BJ (cell line): ENCODE results near the gene OOSP3. TPM values are rescaled to one million over a fixed set of nuclear protein-coding genes. Genes with fewer than 3 reads are reported as not detected.

ENCODE experiments used
- CTCF ChIA-PET: fragments of 350-600 bp; formaldehyde crosslinking; extraction: SDS; loops from one replicate; lab custom pipeline; 2021; ENCODE audit warnings: antibody characterized with exemption, inconsistent platforms; lab: Yijun Ruan, JAX
- POLR2A ChIA-PET: fragments of 300-600 bp; sonication (Branson Sonifier 250); formaldehyde crosslinking; extraction: SDS; loops from one replicate; lab custom pipeline; 2021; ENCODE audit warnings: antibody characterized with exemption; lab: Charles Lee
- DNase-seq: peaks from one replicate; pipeline ENCODE4 v3.0.0-alpha.2; 2011; ENCODE audit warnings: low read depth
- H3K27me3 ChIP-seq: 2 replicates; pipeline ENCODE4 v1.6.0; 2011; ENCODE audit warnings: low read length; ENCODE audit not compliant: control insufficient read depth, insufficient read depth
- H3K36me3 ChIP-seq: 2 replicates; pipeline ENCODE4 v1.5.1; 2011; ENCODE audit warnings: low read length; ENCODE audit not compliant: control insufficient read depth, insufficient read depth
- H3K4me3 ChIP-seq: 2 replicates; pipeline ENCODE4 v1.5.1; 2011; ENCODE audit warnings: low read depth, mild to moderate bottlenecking, control low read depth, low read length
- polyA minus RNA-seq: library from RNA; depleted of rRNA, polyadenylated mRNA; stranded (reverse); fragments of >200 nt; gene quantifications from 2 replicates; pipeline ENCODE4 v1.2.3, GENCODE V29; 2011; rRNA and poly(A)+ RNA removed
- polyA plus RNA-seq: library from polyadenylated mRNA; depleted of rRNA; stranded (reverse); fragments of >200 nt; gene quantifications from 2 replicates; pipeline ENCODE4 v1.2.3, GENCODE V29; 2011; rRNA removed
- TF ChIP-seq, protein P1 (sequence below): IDR thresholded peaks from 2 replicates; pipeline ENCODE4 v1.5.1; 2011; ENCODE audit warnings: low read depth, mild to moderate bottlenecking, control low read depth, inconsistent platforms, low read length, moderate library complexity; ENCODE audit not compliant: insufficient read depth

Gene OOSP3, protein sequence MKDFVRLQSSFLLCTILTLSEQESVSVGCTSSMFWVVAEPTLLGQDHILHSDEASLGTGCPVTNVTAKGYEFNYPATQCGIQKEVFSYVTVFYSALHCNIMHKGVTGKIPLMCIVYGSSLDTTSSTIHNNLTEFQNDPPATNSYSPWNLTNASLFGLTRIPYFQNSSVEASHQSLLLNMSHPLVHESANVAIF
- polyA plus RNA-seq (not detected in 2 replicates), polyA minus RNA-seq (not detected in 2 replicates)

DNA sequence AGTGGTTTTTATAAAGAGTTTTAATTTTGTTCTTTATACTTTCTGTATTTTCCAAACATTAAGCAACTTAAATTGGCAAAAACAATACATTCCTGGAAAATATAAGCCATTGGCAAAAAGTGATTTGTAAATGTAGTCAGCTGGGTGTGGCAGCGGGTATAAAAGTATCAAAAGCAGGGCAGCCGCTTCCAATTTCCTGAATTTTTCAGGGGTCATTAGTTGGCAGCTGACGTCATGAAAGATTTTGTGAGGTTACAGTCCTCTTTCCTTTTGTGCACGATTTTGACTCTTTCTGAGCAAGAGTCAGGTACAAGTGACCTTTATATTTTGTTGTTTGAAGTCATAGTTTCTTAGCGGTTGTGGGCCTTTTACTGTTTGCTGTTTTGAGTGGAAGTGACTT lies at the start of gene OOSP3:
TSS of gene OOSP3 (plus strand) at position 208 of the 400 bp plus-strand sequence. CDS start at position 235, 27 bp downstream.
- POLR2A ChIA-PET, result no interaction called here
- DNase-seq, result no peak
- Histone ChIP-seq H3K27me3 (no peaks in the 10 kb centered on the region), H3K4me3 (no peak within 1 kb of the TSS), H3K36me3 (no peaks in the 10 kb centered on the region)
- CTCF ChIA-PET, result no interaction called here
- TF ChIP-seq, protein P1, sequence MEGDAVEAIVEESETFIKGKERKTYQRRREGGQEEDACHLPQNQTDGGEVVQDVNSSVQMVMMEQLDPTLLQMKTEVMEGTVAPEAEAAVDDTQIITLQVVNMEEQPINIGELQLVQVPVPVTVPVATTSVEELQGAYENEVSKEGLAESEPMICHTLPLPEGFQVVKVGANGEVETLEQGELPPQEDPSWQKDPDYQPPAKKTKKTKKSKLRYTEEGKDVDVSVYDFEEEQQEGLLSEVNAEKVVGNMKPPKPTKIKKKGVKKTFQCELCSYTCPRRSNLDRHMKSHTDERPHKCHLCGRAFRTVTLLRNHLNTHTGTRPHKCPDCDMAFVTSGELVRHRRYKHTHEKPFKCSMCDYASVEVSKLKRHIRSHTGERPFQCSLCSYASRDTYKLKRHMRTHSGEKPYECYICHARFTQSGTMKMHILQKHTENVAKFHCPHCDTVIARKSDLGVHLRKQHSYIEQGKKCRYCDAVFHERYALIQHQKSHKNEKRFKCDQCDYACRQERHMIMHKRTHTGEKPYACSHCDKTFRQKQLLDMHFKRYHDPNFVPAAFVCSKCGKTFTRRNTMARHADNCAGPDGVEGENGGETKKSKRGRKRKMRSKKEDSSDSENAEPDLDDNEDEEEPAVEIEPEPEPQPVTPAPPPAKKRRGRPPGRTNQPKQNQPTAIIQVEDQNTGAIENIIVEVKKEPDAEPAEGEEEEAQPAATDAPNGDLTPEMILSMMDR, result no peak

DNA sequence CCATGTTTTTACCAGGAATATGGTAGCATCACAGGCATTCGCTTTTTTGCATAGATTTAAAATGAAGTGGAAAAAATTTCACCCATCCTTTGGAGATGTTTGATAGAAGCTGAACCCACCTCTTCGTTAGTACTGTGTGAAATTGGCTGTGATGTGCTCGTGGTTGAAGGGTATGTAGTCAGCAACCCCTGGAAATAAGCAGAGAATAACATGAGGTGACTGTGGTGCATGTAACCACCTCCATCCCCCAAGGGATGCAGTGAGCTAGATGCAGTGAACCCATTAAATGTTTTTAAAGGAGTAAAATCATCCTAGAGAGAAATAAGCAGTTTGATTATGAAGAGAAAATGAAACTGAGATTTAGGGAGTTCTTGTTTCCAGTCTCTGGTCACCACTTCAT lies 49.2 kb upstream of the OOSP3 start:
- DNase-seq, result no peak
- CTCF ChIA-PET, result no interaction called here
- no peaks in the 10 kb centered on the region for H3K27me3 ChIP-seq
- H3K4me3 ChIP-seq, result no peak overlapping the region
- TF ChIP-seq, protein P1, result no peak
- POLR2A ChIA-PET, result no interaction called here
- H3K36me3 ChIP-seq, result no peaks in the 10 kb centered on the region

DNA sequence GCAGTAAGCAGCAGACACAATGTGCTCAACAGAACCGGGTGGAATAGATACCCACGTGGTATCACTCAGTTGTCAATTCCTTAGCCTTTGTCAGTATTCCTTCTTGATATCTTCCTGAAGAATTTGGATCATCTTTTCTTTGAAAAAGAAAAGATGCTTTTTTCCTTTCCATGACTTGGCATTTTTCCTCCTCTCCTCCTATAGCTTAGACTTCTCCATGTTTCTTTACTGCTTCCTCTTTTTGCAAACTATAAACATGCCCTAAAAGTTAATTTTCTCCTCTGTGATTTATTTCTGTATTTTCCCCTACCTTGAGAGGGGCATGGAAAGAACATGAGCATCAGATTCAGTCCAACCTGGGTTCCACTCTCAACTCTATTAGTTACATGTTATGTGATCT lies 45.0 kb upstream of the OOSP3 start:
- Histone ChIP-seq H3K27me3 (no peaks in the 10 kb centered on the region), H3K4me3 (no peak overlapping the region), H3K36me3 (no peaks in the 10 kb centered on the region)
- DNase-seq, result no peak
- TF ChIP-seq, protein P1, result no peak
- POLR2A ChIA-PET, result no interaction called here
- CTCF ChIA-PET, result no interaction called here

DNA sequence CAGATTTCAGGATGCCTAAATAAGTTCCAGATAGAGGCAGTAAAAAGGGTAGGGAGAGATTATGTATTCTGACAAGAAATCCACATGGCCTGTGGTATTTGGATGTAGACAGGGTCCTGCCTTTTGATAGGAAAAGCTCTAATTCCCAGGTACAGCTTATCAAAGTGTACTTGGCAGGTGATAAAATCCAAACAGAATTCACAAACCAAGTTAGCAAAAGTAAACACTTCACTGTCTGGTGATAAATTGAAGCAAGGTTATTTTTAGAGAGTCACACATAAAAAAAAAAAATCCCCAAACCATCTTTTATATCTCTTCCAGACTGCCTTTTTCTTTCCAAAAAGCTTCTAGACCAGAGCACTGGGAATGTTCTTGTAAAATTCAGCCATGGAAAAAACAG lies 39.0 kb upstream of the OOSP3 start:
- Histone ChIP-seq H3K4me3 (no peak overlapping the region), H3K36me3 (no peaks in the 10 kb centered on the region), H3K27me3 (no peaks in the 10 kb centered on the region)
- POLR2A ChIA-PET, result no interaction called here
- DNase-seq, result no peak
- CTCF ChIA-PET, result no interaction called here
- TF ChIP-seq, protein P1, result no peak

DNA sequence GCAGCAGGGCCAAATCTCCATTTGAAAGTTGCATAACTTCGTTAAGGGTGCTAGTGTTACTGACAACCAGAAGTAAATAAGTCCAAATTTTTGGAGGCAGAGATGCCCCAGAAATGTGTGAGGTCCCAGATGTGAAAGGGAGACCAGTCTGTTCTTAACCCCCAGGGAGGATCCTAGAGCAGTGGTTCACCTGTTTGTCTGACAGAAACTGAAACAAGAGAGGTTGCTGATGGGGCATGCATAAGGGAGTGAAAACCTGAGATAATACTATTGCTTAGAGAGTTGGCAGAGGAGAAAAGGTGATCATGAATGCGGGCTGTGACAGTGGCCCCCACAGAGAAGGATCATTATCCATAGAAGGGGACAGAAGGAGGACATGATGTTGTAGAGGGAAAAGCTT lies 37.1 kb upstream of the OOSP3 start:
- POLR2A ChIA-PET, result no interaction called here
- CTCF ChIA-PET, result interaction anchor here (0.8 kb wide), 1 partner anchor 11 kb away, joined by 3 read pairs; no protein-coding TSS in a partner anchor

More for the DNA sequence above, 37.1 kb upstream of the OOSP3 start:
- TF ChIP-seq, protein P1, result no peak
- H3K36me3 ChIP-seq, result no peaks in the 10 kb centered on the region
- DNase-seq, result no peak
- H3K27me3 ChIP-seq, result no peaks in the 10 kb centered on the region
- H3K4me3 ChIP-seq, result no peak overlapping the region
